GM21619 (cell line): Measurements from ENCODE around the gene MX1.

ENCODE experiments used
- ATAC-seq: cut with Tn5 transposase; IDR thresholded peaks from one replicate; pipeline ENCODE4 v1.9.1; 2021; ENCODE audit not compliant: unreplicated experiment

Gene MX1

DNA sequence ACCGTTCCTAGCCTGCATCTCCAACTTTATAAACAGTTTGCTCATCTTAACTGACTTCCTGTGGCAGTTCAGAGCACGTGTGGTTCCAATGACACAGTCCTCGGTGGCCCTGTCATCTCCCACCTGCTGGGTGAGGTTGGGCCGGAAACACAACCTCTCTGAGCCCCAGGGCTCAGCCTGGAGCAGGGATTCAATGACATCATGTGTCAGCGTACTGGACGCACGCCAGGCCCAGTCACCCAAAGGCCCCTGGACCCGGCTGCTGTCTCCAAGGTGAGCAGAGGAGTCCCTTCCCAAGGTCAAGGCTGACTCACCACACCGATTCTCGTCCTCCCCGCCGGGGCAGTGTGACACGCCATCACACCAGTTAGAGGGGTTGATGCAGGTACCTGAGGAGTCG, 62.0 kb downstream of the MX1 start:
- no peak for ATAC-seq

- no peak for ATAC-seq
Observed at GRCh38 chr21:41489329-41489728, 63.3 kb downstream of the MX1 start.

- ATAC-seq = no peak
Observed at GRCh38 chr21:41490330-41490729, 64.3 kb downstream of the MX1 start.

DNA sequence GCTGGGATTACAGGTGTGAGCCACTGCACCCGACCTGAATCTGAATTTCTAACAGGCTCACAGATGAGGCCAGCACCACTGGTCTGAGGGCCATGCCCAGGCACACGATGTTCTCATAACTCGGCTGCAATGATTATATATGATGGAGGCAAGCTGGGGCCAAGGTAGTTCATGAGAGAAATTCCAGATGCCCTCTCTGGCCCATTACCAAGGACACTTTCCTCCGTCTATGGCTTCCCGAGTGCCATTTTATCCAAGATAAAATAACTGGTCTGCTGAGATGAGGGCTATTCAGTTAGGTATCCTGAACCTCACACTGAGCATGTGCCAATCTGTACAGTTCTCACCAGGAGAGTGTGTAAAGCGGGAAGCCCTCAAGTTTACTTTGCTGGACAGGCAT, 65.4 kb downstream of the MX1 start:
- no peak for ATAC-seq

DNA sequence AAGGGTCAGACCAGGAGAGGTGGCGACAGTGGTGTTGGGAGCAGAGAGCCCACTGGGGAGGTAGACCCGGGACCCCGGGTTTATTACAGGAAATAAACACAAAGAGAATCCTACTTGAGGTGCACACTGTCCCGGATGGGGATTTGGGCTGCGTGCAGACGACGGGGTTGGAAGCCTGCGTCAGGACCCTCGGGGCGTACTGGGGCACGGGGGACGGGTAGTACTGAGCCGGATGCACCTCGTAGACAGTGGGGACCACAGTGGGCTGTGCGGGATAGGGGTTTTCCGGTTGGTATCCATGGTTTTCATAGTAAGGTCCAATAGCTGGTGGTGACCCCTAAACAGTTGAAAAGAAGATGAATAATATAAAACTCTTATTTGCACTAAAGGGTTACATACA, 68.2 kb downstream of the MX1 start:
- ATAC-seq = no peak

DNA sequence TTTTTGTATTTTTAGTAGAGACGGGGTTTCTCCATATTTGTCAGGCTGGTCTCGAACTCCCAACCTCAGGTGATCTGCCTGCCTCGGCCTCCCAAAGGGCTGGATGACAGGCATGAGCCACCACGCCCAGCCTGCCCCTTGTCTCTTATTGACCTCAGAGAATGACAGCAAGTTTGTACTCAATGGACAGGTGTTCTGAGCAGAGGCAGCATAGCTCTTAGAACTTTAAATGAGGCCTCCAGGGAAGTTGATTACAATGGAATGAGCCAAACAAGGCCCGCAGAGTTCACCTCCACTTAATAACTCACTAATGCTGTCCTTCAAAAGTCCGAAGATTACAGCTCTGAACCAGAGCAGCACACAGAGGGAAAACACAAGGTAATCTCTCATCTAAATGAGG, 71.0 kb downstream of the MX1 start:
- ATAC-seq = no peak

DNA sequence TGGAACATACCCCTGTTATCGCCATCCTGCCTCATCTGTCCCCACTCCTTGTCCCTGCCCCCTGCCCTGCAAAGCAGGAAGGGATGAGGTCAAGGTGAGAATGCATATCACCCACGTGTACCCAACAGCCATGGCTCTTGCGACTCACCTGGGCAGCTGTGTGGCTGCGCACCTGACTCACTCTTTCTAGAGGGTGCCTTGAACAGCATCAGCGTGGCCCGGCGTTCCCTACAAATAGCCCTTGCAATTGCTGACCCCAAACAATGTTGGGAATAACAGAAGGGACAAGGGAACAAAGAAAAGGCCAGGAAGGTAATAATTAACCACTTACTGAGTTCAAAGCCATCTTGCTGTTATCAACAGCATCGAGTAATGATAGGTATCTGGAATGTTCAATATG, 71.7 kb downstream of the MX1 start:
- no peak for ATAC-seq

- ATAC-seq = no peak
Observed at GRCh38 chr21:41499920-41500319, 73.9 kb downstream of the MX1 start.

DNA sequence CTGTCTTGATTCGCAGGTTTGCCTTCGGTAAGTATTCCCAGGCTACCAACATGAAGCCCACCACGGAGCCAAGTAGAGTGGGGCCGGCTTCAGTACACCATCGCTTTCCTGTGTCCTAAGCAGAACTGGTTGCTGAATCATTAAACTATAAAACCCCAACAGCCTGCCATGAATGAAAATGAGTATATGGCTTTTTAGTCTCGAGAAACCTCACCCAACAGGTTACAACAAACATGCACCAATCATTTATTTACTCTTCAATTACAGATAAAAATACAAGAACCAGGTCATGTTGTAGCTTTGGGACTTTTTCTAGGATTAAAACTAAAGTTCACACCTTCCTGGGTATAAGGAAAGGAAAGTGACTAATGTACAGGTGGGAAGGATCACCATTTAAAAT, 74.3 kb downstream of the MX1 start:
- no peak for ATAC-seq

GRCh38 chr21:41500931-41501381, 74.9 kb downstream of the MX1 start:
- ATAC-seq = no peak

DNA sequence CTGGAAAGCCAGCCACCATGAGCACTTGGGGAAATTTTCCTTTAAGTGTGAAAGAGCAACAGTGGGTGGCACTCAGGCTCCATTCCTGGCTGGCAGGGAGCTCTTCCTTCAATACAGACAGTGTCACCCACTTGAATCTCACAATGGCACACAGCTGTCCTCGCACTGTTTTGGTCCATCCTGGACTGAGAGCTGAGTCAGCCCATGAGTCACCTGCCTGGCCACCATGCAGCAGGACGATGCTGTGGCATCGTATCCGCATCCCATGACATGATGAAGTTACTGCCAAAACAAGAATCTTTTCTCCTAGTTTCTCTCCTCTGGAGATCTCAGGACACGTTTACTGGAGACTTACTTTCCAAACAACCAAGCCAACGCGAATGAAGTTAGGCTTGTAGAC, 75.9 kb downstream of the MX1 start:
- ATAC-seq = no peak

DNA sequence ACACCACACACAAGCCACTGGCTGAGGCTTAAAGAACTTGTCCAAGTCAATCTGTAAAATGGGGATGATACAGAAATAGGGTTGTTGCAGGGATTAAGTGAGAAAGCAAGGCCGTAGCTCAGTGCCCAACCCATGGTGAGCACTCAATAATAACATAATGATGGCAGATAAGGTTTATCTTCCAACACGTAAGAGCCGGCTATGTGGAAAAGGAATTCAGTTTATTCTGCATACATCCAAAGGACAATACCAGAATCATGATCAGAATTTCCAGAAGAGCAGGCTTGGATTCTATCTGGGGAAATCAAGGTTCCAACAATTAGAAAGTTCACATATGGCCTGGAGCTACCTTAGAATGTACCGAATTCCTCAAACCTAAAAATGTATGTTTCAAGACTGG, 77.3 kb downstream of the MX1 start:
- ATAC-seq = no peak

GRCh38 chr21:41504030-41504429, 78.0 kb downstream of the MX1 start:
- ATAC-seq = no peak

DNA sequence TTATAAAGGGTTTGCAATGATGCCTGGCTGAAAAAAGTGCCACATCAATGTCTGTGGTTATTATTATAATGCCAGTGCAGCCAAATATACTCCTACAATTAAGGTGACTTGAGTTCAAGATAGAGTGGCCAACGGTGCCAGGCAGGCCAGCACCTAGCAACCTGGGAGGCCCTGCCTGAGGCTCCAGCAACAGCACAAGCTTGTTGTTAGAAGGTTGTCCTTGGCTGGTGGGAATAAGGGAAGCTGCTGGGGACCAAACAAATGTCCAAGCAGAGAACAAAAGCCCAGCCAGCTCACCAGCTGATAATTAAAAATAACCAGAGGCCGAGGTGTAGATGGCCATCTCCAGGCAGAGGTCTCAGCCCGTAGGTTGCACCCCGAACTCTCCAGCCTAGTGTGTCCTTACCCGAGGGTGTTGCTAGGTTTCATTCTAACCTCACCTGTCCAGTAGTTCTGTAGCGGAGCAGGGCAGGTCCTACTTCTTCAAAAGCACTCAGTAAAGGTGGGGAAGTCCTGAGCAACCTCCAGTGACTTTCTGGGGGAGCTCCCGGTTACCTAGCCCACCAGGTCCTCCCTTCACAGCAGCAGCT, 80.1 kb downstream of the MX1 start:
- no peak for ATAC-seq

- no peak for ATAC-seq
Observed at GRCh38 chr21:41506611-41507520, 80.8 kb downstream of the MX1 start.

DNA sequence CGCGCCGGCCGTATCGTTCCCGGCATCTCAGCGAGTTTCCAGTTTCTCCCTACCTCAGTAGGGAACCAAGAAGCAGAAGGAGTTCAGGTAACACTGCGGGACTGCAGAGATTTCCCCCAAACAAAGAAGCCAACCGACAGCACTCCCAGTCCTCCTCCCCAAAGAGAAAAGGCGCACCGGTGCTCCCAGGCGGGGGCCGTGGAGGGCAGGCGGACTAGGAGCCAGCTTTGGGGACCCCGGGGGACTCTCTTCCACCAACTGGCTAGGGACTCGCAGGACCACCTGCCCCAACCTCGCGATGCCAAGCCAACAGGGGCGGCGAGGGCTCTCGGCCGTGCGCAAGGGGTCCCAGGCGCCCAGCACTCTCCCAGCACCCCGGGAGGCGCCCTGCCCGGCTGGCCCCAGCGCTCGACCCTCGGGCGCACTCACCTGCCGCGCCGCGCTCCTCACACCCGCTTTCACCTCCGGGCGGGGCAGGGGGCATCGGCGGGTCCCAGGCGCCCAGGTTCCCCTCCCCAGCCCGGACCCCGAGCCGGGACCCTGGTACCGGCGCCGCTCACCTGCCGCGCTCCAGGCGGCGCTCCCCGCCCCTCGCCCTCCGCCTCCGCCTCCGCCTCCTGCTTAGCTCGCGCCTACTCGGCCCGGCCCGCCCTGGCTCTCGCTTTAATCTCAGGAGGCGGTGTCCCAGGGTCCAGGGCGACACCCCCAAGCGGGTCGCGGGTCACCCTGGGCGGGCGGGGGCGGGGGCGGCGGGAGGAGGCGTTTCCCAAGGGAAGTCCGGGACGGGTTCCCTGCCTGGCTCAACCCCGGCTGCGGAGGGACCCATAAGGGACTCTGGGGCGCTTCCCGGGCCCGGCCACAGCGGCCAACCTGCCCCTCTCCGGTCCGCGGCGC, 81.7 kb downstream of the MX1 start, which contains the start of gene TMPRSS2:
Gene TMPRSS2 (minus strand): TSS at position 638 of the 894 bp plus-strand sequence. CDS start 10,025 bp downstream, outside the sequence.
- ATAC-seq = no peak

GRCh38 chr21:41508415-41509144, 82.5 kb downstream of the MX1 start:
- no peak for ATAC-seq
